ENCODE measurements around the gene IFIT1B. TPM values are rescaled to one million over a fixed set of nuclear protein-coding genes. Genes with fewer than 3 reads are reported as not detected.

The IFIT1B gene, protein sequence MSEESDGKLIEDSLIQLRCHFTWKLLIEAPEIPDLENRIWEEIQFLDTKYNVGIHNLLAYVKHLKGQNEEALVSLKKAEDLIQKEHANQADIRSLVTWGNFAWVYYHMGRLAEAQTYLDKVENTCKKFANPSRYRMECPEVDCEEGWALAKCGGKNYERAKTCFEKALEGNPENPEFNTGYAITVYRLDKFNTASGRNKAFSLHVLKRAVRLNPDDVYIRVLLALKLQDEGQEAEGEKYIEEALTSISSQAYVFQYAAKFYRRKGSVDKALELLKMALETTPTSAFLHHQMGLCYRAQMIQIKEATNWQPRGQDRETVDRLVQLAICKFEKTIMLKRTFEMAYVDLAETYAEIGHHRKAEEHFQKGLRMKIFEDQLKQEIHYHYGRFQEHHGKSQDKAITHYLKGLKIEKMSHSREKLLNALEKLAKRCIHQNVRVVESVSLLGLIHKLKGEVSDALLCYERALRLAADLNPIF
- not detected in 5 replicates for total RNA-seq (2022; extraction: Qiagen RNA extraction)

DNA sequence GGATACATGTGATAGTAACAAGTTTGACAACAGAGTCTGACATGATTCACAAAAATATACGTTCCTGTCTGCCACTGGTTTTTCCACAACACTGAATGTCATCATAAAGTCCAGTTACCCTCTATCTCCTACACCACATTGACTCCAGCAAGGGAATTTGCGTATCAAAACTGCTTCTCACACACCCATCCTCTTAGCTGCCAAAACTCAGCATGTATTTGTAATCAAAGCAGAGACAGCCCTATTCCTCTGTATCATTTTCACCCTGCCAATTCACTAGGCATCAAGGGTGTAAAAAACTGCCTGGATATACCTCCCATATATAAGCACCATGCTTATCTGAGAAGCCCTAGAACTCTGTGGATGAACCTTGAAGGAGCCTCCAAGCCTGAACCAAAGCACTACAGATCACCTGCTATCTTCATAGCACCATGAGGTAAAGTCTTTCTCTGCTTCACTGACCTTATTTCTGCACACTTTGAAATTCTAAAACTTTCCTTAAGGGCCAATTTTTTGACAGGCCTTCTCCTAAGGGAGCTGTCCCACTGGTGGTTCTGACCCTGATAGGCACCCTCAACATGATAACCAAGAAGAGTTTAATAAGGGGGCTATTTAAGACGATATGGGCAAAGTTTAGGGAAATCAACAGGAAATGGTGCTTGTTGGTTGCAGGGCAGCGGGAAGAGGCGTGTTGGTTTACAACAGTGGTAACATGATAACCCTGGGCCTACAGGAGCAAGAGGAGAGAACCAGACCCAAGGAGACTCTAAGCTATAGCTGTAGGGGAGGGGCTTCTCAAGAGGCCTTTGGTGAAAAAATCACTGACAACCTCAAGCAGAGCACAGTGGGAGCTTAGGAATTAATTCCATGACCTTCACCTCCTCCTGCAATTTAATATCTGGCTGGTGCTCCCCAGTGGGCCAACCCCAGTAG is at the start of gene IFIT1B:
Gene IFIT1B, plus strand, starts transcription at position 352 of the 933 bp plus-strand sequence. Its CDS starts 80 bp downstream, at position 432.

DNA sequence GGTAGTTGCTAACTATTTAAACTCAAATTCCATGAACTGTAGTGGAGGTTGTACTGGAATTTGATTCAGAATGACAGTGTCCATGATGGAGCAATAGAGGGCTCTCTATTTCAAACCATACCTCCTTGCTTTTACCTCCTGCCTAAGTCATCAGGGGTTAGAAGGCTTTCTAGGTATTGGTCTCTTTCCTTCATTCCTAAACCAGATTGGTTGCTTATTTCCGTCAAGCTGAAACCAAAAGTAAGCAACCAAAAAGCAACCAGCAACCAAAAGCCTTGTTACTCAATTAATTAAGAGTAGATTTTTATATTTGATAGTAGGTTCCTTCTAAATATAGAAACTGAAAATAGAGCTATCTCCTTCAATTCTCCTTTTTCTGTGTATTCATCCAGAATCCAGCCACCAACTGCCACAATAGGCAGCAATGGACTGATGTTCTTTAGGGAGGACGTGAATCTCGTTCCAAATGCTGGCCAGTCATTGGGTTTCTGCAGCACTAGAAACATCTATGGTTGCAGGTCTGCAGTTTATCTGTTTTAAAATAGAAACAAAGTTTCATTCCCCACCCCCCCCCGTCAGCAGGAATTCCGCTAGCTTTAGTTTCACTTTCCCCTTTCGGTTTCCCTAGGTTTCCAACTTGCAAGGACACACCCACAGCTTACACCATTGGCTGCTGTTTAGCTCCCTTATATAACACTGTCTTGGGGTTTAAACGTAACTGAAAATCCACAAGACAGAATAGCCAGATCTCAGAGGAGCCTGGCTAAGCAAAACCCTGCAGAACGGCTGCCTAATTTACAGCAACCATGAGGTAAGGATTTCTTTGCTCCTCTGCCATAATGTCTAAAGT is 14.3 kb downstream of the IFIT1B start, which contains the start of gene IFIT1:
Gene IFIT1, plus strand, starts transcription at position 717 of the 850 bp plus-strand sequence. Its CDS starts 90 bp downstream, at position 807.

DNA sequence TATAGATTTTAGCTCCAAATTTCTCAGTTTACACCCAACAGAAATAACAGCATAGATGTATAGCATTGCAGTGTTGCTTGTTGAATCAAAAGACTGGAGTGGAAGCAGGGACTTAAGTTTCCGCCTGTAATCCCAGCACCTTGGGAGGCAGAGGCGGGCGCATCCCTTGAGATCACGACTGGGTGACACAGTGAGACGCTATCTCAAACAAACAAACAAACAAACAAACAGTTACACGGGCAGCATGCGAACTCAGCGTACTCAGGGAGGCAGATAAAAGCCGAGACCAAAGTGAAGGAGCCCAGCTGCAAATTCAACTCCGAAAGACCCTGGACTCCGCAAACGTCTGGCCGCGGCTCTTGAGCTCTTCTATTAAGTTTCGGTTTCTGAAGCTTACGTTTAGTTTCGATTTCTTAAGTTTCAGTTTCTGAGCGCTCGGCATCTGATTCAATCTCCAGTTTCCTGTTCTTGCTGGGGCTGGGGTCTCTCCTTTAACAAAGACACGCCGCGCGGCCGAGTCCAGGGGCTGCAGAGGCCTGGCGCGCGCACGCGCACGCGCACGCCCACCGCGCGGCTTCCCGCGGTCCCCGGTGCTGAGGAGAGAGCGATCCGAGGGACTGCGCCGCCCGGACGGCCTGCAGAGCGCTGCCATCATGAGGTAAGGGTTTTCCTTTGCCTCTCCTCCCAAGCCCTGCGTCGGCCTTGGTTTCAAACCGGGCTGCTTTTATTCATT is 36.5 kb downstream of the IFIT1B start, which contains the start of gene IFIT5:
Gene IFIT5, plus strand, starts transcription at position 423 of the 733 bp plus-strand sequence. Its CDS starts 231 bp downstream, at position 654.

Other genes with a start within 250 kb of the IFIT1B start
- gene CH25H, start 170.7 kb upstream of the IFIT1B start, total RNA-seq (2022; extraction: Qiagen RNA extraction): 0.17 to 0.46 TPM (median 0.36 TPM) in 5 replicates
- 39.9 to 61.8 TPM (median 48.2 TPM) in 5 replicates for gene LIPA, start 126.3 kb upstream of the IFIT1B start, total RNA-seq (2022; extraction: Qiagen RNA extraction)
- gene IFIT2, start 76.0 kb upstream of the IFIT1B start, total RNA-seq (2022; extraction: Qiagen RNA extraction): 1.4 to 2.7 TPM (median 2.0 TPM) in 5 replicates
- gene IFIT3, start 50.1 kb upstream of the IFIT1B start, total RNA-seq (2022; extraction: Qiagen RNA extraction): 3.4 to 5.3 TPM (median 4.5 TPM) in 5 replicates
- gene IFIT1, start 14.6 kb downstream of the IFIT1B start, total RNA-seq (2022; extraction: Qiagen RNA extraction): 3.7 to 5.8 TPM (median 4.0 TPM) in 5 replicates
- gene IFIT5, start 36.5 kb downstream of the IFIT1B start, total RNA-seq (2022; extraction: Qiagen RNA extraction): 7.7 to 13.5 TPM (median 9.2 TPM) in 5 replicates
- gene SLC16A12, start 157.5 kb downstream of the IFIT1B start, total RNA-seq (2022; extraction: Qiagen RNA extraction): 0.43 to 0.89 TPM (median 0.55 TPM) in 5 replicates